GM18507 (cell line): Measurements from ENCODE around the gene CLEC6A.
"Not testable (repeated sequence)": the region's sequence is repeated elsewhere in the genome, so short reads cannot be mapped to it uniquely, and the experiment has no call there.

Experiments used
- DNase-seq: peaks from one replicate; pipeline ENCODE4 v3.0.0; 2011; ENCODE audit warnings: low read depth; ENCODE audit not compliant: insufficient read length; ENCODE audit errors: extremely low spot score
- FAIRE-seq: peaks from 2 replicates; lab custom pipeline; 2011; peaks lifted over from hg19 to GRCh38; lab: Jason Lieb, UNC

CLEC6A gene

GRCh38 chr12:8455727-8456360 is at the start of gene CLEC6A:
Gene CLEC6A, plus strand, starts transcription at chr12:8455962. Its CDS starts 150 bp downstream, at chr12:8456112.
- DNase-seq (no peak), FAIRE-seq (peak; percentile 83)

DNA sequence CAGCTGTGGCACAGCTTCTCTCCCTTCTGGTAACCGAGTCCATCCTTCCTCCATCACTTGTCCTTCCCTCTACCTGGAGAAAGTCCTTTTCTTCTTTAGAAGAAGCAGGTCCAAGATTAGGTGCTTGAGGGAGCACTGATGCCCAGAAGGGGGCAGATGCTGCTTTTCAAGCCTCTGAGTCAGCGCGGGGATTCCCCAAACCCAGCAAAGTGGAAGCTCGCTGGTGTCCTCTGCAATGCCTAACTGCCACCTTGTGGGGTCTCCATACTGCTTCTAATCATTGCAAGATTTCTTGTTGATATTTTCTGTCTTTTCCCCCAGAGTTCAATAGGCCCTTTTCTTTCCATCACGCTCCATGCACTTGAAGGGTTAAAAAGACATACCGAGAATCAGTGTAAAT is 36.2 kb upstream of the CLEC6A start:
- not testable (repeated sequence) for FAIRE-seq, DNase-seq

GRCh38 chr12:8420506-8420905 is 35.3 kb upstream of the CLEC6A start:
- no peak for FAIRE-seq

GRCh38 chr12:8444536-8445278 is 11.1 kb upstream of the CLEC6A start:
- FAIRE-seq, DNase-seq: not testable (repeated sequence)

More at GRCh38 chr12:8420506-8420905, 35.3 kb upstream of the CLEC6A start:
- DNase-seq, result no peak

- FAIRE-seq, result no peak
- DNase-seq, result no peak
Observed at GRCh38 chr12:8445731-8446130, 10.0 kb upstream of the CLEC6A start.

GRCh38 chr12:8446642-8447547 is 8.9 kb upstream of the CLEC6A start:
- no peak for FAIRE-seq
- DNase-seq, result no peak

DNA sequence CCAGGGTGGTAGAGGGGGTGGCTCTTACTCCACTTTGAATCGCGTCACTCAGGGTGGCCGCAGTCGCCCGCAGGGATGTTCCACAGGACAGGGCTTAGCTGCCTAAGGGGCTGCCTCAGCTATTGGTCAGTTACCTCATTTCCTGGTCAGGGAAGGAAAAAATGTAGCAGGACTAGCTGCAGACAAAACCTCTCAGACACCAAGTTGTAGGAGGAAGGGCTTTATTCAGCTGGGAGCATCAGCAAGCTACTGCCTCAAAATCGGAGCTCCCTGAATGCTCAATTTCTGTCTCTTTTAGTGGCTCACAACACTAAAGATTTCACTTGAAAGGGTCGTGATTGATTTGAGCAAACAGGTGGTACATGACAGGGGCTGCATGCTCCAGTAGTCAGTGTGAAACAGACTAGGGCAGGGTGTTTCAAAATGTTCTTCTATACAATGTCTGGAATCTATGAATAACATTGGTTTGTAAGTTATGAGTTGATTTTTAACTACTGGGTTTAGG is 6.4 kb upstream of the CLEC6A start:
- no peak for DNase-seq
- peak; percentile 95 for FAIRE-seq

- no peak for DNase-seq
- FAIRE-seq, result no peak
Observed at GRCh38 chr12:8452036-8452435, 3.7 kb upstream of the CLEC6A start.

GRCh38 chr12:8453021-8453513 is 2.7 kb upstream of the CLEC6A start:
- DNase-seq (no peak), FAIRE-seq (no peak)

- peak; percentile 62 for FAIRE-seq
Observed at GRCh38 chr12:8453796-8454195, 2.0 kb upstream of the CLEC6A start.

GRCh38 chr12:8455271-8455670 is 491 bp upstream of the CLEC6A start:
- FAIRE-seq (no peak), DNase-seq (no peak)

More at GRCh38 chr12:8453796-8454195, 2.0 kb upstream of the CLEC6A start:
- DNase-seq, result no peak

DNA sequence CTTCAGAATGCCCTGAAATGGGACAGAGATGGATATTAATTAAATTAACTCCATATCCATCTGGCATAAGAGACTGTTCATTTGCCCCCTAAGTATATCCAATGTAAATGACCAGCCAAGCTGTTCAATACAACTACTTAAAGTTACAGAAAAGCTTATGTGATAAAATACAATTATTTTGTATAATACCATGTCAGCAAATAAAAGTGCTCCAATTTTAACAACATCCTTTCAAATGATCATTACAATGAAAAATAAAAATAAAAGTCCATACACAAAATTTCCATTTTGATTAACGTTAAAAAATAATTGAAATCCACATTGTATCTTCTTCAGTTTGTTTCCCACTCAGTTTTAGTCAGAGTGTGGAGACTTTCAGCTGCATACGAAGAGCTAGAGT is 5.7 kb downstream of the CLEC6A start:
- FAIRE-seq, result no peak

DNA sequence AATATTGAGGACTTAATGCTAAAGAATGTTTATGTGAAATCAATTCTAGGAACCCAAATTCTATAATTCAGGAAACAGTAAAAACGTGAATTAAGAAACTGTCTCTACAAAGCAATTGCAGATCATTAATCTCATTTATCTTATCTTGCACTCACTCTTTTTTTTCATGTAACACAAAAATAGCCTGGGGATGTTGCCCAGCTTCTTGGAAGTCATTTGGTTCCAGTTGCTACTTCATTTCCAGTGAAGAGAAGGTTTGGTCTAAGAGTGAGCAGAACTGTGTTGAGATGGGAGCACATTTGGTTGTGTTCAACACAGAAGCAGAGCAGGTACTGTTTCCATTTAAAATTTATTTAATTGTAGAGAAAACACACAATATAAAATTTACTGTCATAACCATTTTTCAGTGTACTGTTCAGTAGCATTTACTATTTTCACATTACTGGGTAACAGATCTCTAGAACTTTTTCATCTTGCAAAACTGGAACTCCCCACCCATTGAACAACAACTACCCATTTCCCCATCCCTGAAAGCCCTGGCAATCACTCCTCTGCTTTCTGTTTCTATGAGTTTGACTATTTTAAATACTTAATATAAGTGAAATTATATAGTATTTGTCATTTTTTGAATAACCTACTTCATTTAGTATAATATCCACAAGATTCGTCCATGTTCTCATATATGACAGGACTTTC is 9.7 kb downstream of the CLEC6A start:
- DNase-seq (no peak), FAIRE-seq (peak; percentile 21)

More for the DNA sequence above, 5.7 kb downstream of the CLEC6A start:
- DNase-seq, result no peak

DNA sequence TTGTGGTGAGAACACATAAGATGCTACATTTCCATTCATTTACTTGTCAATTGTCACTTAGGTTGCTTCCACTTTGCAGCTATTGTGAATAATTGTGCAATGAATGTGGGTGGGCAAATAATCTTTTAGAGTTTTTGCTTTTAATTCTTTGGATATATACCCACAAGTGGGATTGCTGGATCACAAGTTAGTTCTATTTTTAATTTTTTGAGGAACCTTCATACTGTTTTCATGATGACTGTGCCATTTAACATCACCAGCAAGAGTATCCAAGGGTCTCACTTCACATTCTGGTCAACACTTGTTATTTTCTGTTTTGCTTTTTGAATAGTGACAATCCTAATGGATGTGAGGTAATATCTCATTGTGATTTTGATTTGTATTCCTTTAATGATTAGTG is 10.5 kb downstream of the CLEC6A start:
- DNase-seq (no peak), FAIRE-seq (peak; percentile 31)

- no peak for DNase-seq
- no peak for FAIRE-seq
Observed at GRCh38 chr12:8471090-8471489, 15.3 kb downstream of the CLEC6A start.

DNA sequence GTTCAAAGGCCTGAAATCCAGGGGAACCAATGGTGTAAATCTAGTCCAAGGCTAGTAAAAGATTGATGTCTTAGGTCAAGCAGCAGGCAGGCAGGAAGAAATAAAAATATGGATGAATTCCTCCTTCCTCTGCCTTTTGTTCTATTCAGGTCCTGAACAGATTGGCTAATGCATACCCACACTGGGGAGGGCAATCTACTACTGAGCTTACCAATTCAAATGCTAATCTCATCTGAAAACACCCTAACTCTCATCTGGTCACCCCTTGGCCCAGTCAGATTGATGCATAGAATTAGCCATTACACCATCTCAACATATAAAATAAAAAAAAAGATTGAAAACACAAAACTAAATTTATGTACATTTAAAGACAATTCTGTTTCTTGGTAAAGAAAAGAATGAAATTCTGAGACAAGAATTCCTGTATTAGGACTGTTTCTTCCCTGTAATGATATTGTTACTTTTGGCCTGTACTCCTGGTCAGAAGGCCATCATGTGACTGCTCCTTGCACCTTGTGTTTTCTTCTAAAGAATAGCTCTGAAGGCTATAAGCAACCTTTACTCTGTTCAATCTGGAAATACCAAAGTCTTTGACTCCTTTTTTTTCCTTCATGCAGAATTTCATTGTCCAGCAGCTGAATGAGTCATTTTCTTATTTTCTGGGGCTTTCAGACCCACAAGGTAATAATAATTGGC is 19.9 kb downstream of the CLEC6A start:
- DNase-seq (no peak), FAIRE-seq (no peak)

GRCh38 chr12:8482571-8483061 is 26.9 kb downstream of the CLEC6A start:
- no peak for FAIRE-seq

GRCh38 chr12:8483079-8483478 is 27.3 kb downstream of the CLEC6A start:
- no peak for DNase-seq
- FAIRE-seq, result no peak

More at GRCh38 chr12:8482571-8483061, 26.9 kb downstream of the CLEC6A start:
- DNase-seq, result no peak
